Activated naive CD4-positive, alpha-beta T cell treated with anti-CD3 and anti-CD28 coated beads, Interleukin-2, amount 50 U/mL, for 16 hours (primary cell): ENCODE measurements around the gene RUFY3.

Experiments used
- DNase-seq: peaks from one replicate; pipeline ENCODE4 v3.0.0-alpha.2; 2020

RUFY3 gene

DNA sequence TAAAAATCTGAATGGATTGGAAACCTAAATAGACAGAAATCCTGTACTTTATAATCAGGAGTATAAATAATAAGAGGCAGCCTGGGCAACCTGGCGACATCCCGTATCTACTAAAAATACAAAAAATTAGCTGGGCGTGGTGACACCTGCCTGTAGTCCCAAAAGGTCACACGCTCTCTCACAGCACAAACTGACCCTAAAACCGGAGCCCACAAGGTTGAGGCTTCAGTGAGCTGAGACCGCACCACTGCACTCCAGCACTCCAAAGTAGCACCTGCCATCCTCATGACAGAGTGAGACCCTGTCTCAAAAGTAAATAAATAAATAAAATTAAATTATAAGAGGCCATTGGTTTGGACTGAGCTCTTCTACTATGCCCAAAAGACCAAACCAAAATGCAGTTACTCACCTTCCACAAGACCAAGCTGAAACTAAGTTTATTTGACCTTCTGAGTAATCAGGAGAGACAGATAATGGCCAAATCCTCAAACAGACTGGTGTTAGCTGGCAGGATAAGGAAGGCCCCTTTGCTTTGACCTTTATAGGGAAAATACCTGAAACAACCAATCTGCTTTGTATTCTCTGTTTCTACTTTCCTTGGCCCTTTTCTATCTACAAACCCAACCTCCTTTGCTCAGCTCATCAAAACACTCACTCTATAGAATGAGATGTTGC lies 121.1 kb downstream of the RUFY3 start:
- no peak for DNase-seq

DNA sequence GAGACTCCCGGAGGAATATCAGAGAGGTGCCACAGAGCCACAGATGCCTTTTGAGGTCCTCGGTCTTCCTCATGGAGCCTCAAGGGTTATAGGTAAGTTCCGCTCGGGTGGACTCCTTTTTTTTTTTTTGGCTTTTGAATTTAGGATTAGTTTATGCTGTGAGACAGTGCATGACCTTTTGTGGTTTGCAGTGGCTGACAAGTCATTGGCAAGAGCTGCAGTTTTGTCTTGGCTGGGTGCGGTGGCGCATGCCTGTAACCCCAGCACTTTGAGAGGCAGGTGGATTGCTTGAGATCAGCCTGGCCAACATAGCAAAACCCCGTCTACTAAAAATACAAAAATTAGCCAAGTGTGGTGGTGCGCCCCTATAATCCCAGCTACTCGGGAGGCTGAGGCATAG lies 122.4 kb downstream of the RUFY3 start:
- no peak for DNase-seq

DNA sequence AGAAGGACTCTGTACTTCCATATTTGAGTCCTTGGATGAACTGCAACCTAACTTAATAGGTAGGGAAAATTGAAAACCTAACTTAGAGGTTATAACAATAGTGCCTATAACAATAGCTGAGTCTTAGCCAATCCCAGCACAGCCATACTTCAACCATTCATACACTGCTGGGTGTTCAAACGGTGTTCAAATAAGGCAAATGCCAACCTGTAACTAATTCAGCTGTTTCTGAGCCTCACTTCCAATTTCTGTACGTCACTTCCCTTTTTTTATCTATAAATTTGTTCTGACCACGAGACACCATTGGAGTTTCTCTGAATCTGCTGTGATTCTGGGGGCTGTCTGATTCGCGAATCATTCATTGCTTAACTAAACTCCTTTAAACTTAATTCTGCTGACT lies 127.5 kb downstream of the RUFY3 start:
- DNase-seq, result no peak

DNA sequence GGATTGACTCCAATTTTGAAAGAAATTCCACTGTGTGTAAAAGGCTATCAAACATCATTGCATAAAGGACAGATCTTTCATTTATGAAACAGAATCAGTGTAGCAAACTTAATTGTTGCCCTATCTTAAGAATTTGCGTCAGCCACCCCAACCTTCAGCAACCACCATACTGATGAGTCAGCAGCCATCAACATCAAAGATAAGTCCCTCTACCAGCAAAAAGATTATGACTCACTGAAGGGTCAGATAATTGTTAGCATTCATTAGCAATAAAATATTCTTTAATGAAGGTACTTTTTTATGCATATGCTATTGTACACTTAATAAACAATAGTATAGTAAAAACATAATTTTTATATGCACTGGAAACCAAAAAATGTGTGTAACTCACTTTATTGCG lies 133.7 kb downstream of the RUFY3 start:
- DNase-seq, result no peak
